WTC11 (cell line): ENCODE results near the gene ERBB4.

Experiments used
- CTCF ChIP-seq: fragments of 200-600 bp; IDR thresholded peaks from 2 replicates; pipeline ENCODE4 v1.8.0; 2022; ENCODE audit warnings: antibody characterized with exemption
- USF2 ChIP-seq: sonication (generic); formaldehyde crosslinking; IDR thresholded peaks from 2 replicates; pipeline ENCODE4 v1.8.1; 2023; ENCODE audit warnings: mild to moderate bottlenecking, missing genetic modification reagents, moderate library complexity

DNA sequence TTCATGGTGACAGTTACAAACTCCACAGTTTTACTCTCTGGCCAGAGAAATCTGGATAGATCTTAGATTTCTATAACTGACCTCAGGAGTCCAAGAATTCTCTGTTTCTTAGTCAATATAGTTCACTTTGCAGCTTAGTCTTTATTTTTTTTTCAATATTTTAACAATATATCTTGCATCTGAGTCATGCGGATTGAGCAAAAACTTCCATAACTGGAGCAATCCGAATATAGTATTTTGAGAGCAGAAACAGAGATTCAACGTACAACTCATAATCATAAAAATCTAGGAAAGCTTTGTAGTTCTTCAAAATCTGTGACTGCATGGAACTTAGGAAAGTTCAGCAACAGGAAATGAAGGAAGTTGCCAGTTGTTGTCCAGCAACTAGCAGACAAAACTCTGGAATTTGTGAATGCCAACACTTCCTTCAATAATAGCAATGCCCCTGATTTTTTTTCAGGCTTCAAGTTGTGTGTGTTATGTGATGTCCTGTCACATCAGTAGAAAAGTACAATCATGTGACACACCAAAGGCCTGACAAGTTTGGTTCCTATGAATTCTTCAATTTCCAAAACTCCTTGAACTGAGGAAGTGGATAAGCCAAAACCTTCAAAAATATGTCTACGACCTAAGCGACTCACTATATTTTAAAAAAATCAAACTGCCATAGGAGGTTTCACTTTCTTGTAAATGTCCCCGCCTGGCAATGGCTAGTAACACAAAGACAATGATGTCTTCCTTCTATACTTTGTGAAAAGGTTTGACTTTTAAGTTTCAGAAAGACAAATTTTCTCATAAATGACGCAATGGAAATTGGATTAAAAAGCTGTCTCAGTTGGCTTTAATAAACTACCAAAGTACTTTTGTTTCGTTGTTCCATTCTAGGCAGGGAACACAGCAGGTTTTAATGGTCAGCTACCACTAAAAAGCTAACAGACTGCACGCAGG is 510.6 kb downstream of the ERBB4 start:
- TF ChIP-seq CTCF (no peak), USF2 (CRISPR knock-in tag) (no peak)
